ENCODE results near the gene GRID2.

DNA sequence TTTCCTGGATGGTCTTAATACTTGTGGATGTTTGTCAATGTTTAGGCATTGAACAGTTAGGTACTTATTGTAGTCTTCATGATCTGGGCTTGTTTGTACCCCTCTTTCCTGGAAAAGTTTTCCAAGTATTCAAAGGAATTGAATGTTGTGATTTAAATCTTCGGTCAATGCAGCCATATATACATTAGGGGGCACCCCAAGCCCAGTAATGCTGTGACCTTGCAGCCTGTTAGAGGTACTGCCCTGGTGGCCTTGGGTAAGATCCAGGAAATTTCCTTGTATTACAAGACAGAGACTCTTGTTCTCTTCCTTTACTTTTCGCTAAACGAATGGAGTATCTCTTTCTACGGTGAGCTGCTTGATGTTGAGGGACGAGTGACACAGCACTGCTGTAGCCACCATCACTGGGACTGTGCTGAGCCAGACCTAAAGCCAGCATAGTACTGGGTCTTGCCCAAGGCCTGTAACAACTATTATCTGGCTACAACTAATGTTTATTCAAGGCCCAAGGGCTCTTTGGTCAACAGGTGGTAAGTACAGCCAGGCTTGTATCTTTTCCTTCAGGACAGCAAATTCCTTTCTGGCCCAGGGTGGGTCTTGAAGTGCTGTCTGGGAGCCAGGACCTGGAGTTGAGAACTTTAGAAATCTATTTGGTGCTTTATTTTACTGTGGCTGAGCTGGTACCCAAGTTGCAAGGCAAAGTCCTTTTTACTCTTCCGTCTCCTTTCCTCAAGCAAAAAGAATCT, 1406.5 kb downstream of the GRID2 start:
- no peak for TF ChIP-seq SP1 (IDR thresholded peaks at IDR 0.05; ENCODE audit: low read depth, low read length)
- TF ChIP-seq HDAC2 (IDR thresholded peaks at IDR 0.05): no peak
- no peak for TF ChIP-seq HDAC6 (IDR thresholded peaks at IDR 0.05; ENCODE audit: unreplicated experiment)
- TF ChIP-seq MXI1 (IDR thresholded peaks at IDR 0.05; ENCODE audit: low read depth, low read length): no peak
- TF ChIP-seq RELA (IDR thresholded peaks at IDR 0.05; ENCODE audit: borderline replicate concordance, partially characterized antibody): no peak
- TF ChIP-seq, protein P1, sequence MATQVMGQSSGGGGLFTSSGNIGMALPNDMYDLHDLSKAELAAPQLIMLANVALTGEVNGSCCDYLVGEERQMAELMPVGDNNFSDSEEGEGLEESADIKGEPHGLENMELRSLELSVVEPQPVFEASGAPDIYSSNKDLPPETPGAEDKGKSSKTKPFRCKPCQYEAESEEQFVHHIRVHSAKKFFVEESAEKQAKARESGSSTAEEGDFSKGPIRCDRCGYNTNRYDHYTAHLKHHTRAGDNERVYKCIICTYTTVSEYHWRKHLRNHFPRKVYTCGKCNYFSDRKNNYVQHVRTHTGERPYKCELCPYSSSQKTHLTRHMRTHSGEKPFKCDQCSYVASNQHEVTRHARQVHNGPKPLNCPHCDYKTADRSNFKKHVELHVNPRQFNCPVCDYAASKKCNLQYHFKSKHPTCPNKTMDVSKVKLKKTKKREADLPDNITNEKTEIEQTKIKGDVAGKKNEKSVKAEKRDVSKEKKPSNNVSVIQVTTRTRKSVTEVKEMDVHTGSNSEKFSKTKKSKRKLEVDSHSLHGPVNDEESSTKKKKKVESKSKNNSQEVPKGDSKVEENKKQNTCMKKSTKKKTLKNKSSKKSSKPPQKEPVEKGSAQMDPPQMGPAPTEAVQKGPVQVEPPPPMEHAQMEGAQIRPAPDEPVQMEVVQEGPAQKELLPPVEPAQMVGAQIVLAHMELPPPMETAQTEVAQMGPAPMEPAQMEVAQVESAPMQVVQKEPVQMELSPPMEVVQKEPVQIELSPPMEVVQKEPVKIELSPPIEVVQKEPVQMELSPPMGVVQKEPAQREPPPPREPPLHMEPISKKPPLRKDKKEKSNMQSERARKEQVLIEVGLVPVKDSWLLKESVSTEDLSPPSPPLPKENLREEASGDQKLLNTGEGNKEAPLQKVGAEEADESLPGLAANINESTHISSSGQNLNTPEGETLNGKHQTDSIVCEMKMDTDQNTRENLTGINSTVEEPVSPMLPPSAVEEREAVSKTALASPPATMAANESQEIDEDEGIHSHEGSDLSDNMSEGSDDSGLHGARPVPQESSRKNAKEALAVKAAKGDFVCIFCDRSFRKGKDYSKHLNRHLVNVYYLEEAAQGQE (IDR thresholded peaks at IDR 0.05; ENCODE audit: low read depth, low read length): no peak
- no peak for TF ChIP-seq TAF1 (IDR thresholded peaks at IDR 0.05; ENCODE audit: borderline replicate concordance, low read depth, low read length)

Measured in GM12878 (cell line).